H4 (cell line): ENCODE measurements around the gene ADCY9. TPM values are rescaled to one million over a fixed set of nuclear protein-coding genes. Genes with fewer than 3 reads are reported as not detected.
A peak's percentile ranks its signal among the peaks of the same experiment; 100 is the strongest.

Experiments used
- DNase-seq: peaks from one replicate; pipeline ENCODE4 v3.0.0-alpha.2; 2015; ENCODE audit warnings: low spot score
- total RNA-seq: library from RNA; depleted of rRNA; stranded (reverse); fragments of >200 nt; shearing (Covaris generic); gene quantifications from 2 replicates; pipeline ENCODE4 v1.2.3, GENCODE V29; 2014

Gene ADCY9
- total RNA-seq, 1 experiment from 2014 or later, result 5.1 TPM

GRCh38 chr16:4003576-4003975 lies 112.7 kb downstream of the ADCY9 start:
- no peak for DNase-seq

- DNase-seq, result no peak
Observed at GRCh38 chr16:4003166-4003565, 113.1 kb downstream of the ADCY9 start.

GRCh38 chr16:4002121-4002520 lies 114.1 kb downstream of the ADCY9 start:
- no peak for DNase-seq

- DNase-seq, result peak; percentile 36
Observed at GRCh38 chr16:3999479-4000325, 116.5 kb downstream of the ADCY9 start.

- DNase-seq, result no peak
Observed at GRCh38 chr16:3998793-3999478, 117.3 kb downstream of the ADCY9 start.

- no peak for DNase-seq
Observed at GRCh38 chr16:3997231-3997841, 118.9 kb downstream of the ADCY9 start.

- DNase-seq, result no peak
Observed at GRCh38 chr16:3995001-3995400, 121.2 kb downstream of the ADCY9 start.

- DNase-seq, result no peak
Observed at GRCh38 chr16:3993052-3993785, 123.0 kb downstream of the ADCY9 start.

- DNase-seq, result no peak
Observed at GRCh38 chr16:3992297-3993051, 123.8 kb downstream of the ADCY9 start.

- no peak for DNase-seq
Observed at GRCh38 chr16:3988824-3989223, 127.4 kb downstream of the ADCY9 start.

- DNase-seq, result no peak
Observed at GRCh38 chr16:3988011-3988410, 128.2 kb downstream of the ADCY9 start.

- DNase-seq, result no peak
Observed at GRCh38 chr16:3987231-3987630, 129.0 kb downstream of the ADCY9 start.

- no peak for DNase-seq
Observed at GRCh38 chr16:3986235-3986544, 130.1 kb downstream of the ADCY9 start.

GRCh38 chr16:3984111-3985060 lies 131.9 kb downstream of the ADCY9 start:
- no peak for DNase-seq

GRCh38 chr16:3983081-3983520 lies 133.1 kb downstream of the ADCY9 start:
- DNase-seq, result peak; percentile 51

GRCh38 chr16:3982216-3982615 lies 134.0 kb downstream of the ADCY9 start:
- DNase-seq, result no peak

- peak; percentile 55 for DNase-seq
Observed at GRCh38 chr16:3980253-3981111, 135.8 kb downstream of the ADCY9 start.

GRCh38 chr16:3979518-3979917 lies 136.7 kb downstream of the ADCY9 start:
- no peak for DNase-seq

GRCh38 chr16:3979070-3979469 lies 137.2 kb downstream of the ADCY9 start:
- DNase-seq, result no peak
